BLaER1 treated with 17β-estradiol and CSF1 and Interleukin-3, amounts not matched to agents 10 nM and 100 nM (cell line): ENCODE measurements around the gene SNX12.
A peak's percentile ranks its signal among the peaks of the same experiment; 100 is the strongest.

Experiments used
- H3K27ac ChIP-seq, 11 experiments: shearing (Covaris generic); formaldehyde crosslinking; 2 replicates each; pipeline ENCODE4 v1.8.1; 2022
- H3K27me3 ChIP-seq, 11 experiments: shearing (Covaris generic); formaldehyde crosslinking; 2 replicates each; pipeline ENCODE4 v1.8.1; 2022
- H3K36me3 ChIP-seq, 11 experiments: shearing (Covaris generic); formaldehyde crosslinking; 2 replicates each; pipeline ENCODE4 v1.8.1; 2022
- H3K4me1 ChIP-seq, 10 experiments: shearing (Covaris generic); formaldehyde crosslinking; 2 replicates each; pipeline ENCODE4 v1.8.1; 2022
- H3K4me2 ChIP-seq, 11 experiments: shearing (Covaris generic); formaldehyde crosslinking; 2 replicates each; pipeline ENCODE4 v1.8.1; 2022
- H3K4me3 ChIP-seq, 10 experiments: shearing (Covaris generic); formaldehyde crosslinking; 2 replicates each; pipeline ENCODE4 v1.8.1; 2022
- H3K9ac ChIP-seq, 11 experiments: shearing (Covaris generic); formaldehyde crosslinking; 2 replicates each; pipeline ENCODE4 v1.8.1; 2022
- H3K9me3 ChIP-seq, 11 experiments: shearing (Covaris generic); formaldehyde crosslinking; replicated peaks in 1 of 11; 2 replicates each; pipeline ENCODE4 v1.8.1; 2022
- H4K20me1 ChIP-seq, 11 experiments: shearing (Covaris generic); formaldehyde crosslinking; 2 replicates each; pipeline ENCODE4 v1.8.1; 2022
- Cebpa-rat ChIP-seq, 11 experiments: shearing (Covaris generic); IDR thresholded peaks; 2 replicates each; pipeline ENCODE4 v1.8.1; 2022

SNX12 gene

DNA sequence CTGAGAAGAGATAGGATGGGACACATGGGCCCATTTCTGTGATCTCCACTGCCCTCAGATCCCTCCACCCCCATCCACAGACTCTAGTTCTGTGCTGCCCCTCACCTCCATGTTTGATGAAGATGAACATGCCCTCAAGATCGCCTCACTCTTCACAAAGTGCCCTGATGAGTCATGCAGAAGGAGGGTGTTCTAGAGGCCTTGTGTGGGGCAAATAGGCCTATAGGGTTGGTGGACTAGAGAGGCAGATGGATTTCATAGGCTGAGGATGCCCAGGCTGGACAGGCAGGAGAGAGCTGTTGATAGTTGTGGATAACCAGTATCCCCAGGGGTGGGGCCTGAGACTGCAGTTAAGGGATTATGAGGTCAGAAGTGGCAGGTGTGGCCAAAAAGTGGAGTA is 38.3 kb upstream of the SNX12 start, which contains the start of gene CXorf65:
Gene CXorf65, minus strand, starts transcription at position 314 of the 400 bp plus-strand sequence. Its CDS starts 184 bp downstream, at position 130.
- Histone ChIP-seq H3K4me3 (peak within 1 kb of the TSS in 2 of 10 experiments; percentile 51 to 59; a peak in 1 of 20 replicates), H3K4me1 (peaks cover 87 to 100% (median 95%) of the 10 kb centered on the region in 10 experiments), H3K9me3 (no peaks in the 10 kb centered on the region), H3K27me3 (peaks cover 74 to 100% (median 96%) of the 10 kb centered on the region in 11 experiments), H3K36me3 (no peaks in the 10 kb centered on the region), H3K4me2 (peak within 1 kb of the TSS; percentile 49 to 89 (median 79)), H3K9ac (peak within 1 kb of the TSS in 9 of 11 experiments; percentile 3 to 76 (median 63); a peak in 15 of 22 replicates), H4K20me1 (peaks cover 0 to 4% (median 0%) of the 10 kb centered on the region in 11 experiments; a peak in 1 of 22 replicates), H3K27ac (peak within 1 kb of the TSS in 10 of 11 experiments; percentile 35 to 88 (median 85); a peak in 17 of 22 replicates)
- no peak for TF ChIP-seq Cebpa-rat (IDR thresholded peaks at IDR 0.05)

DNA sequence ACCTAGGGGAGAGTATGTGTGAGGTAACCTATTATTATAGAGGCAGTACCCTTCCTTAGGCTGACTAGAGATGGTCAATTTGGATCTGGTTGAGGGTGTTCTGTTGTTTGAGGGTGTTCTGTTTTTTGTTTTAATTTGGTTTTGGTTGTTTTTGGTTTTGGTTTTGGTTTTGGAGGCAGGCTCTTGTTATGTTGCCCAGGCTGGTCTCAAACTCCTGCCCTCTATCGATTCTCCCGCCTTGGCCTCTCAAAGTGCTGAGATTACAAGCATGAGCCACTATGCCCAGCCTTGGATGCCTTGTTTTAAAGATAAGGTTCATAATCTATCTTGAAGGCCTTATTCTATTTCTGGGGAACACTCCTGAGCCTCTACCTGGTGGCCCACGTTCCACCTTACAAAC is 37.5 kb upstream of the SNX12 start:
- Histone ChIP-seq H3K9me3 (no peaks in the 10 kb centered on the region), H4K20me1 (peaks cover 0 to 4% (median 0%) of the 10 kb centered on the region in 11 experiments; a peak in 1 of 22 replicates), H3K4me1 (peaks cover 87 to 100% (median 94%) of the 10 kb centered on the region in 10 experiments), H3K27ac (peak overlapping the region in 6 of 11 experiments; percentile 56 to 88 (median 85); a peak in 12 of 22 replicates), H3K36me3 (no peaks in the 10 kb centered on the region), H3K4me2 (peak overlapping the region in 10 of 11 experiments; percentile 37 to 89 (median 80); a peak in 16 of 22 replicates), H3K4me3 (no peak overlapping the region), H3K9ac (no peak overlapping the region), H3K27me3 (peaks cover 74 to 100% (median 96%) of the 10 kb centered on the region in 11 experiments)
- TF ChIP-seq Cebpa-rat (IDR thresholded peaks at IDR 0.05): no peak

DNA sequence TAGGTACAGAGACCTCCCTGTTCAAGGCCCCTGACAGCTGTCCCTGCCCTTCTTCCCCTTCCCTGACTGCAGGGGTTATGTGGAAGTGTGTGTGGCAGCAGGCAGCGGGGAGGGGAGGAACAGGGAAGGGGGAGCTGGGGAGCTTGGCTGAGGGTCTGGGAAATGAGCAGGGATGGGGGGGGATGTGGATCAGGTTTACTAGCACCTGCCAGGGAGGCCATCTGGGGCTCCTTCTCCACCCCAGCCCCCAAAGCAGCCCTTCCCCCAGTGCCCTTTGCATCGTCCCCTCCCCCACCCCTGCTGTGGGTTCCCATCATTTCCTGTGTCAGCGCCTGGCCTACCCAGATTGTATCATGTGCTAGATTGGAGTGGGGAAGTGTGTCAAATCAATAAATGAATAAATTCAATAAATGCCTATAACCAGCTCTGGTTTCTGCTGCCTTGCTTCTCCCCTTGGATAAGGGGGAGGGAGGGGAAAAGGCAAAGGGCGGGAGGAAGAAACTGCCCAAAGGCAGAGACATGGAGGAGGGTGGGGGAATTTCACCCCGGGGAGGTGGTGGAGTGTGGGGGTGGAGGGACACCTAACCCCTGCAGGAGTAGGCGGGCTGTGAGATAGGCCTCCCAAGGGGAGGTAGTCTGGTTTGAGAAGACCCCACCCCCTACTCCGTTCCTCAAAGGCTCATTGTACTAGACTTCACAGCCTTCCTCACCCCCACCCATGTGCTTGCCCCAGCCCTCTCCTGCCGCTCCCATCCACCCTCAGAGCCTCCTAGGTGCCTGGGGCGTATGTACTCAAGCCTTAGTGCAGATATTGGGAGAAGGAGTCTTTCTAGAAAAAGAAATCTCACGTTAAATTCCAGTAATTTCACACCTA is 35.2 kb upstream of the SNX12 start:
- Histone ChIP-seq H3K4me2 (peak overlapping the region; percentile 43 to 89 (median 81)), H3K9me3 (no peaks in the 10 kb centered on the region), H3K4me3 (peak overlapping the region in 8 of 10 experiments; percentile 25 to 57 (median 49); a peak in 15 of 20 replicates), H3K27ac (peak overlapping the region; percentile 70 to 88 (median 85); a peak in 21 of 22 replicates), H3K9ac (peak overlapping the region; percentile 52 to 79 (median 72); a peak in 19 of 22 replicates), H3K36me3 (no peaks in the 10 kb centered on the region), H4K20me1 (peaks cover 0 to 11% (median 0%) of the 10 kb centered on the region in 11 experiments; a peak in 3 of 22 replicates), H3K27me3 (peaks cover 71 to 100% (median 95%) of the 10 kb centered on the region in 11 experiments), H3K4me1 (peaks cover 68 to 90% (median 82%) of the 10 kb centered on the region in 10 experiments)
- no peak for TF ChIP-seq Cebpa-rat (IDR thresholded peaks at IDR 0.05)

DNA sequence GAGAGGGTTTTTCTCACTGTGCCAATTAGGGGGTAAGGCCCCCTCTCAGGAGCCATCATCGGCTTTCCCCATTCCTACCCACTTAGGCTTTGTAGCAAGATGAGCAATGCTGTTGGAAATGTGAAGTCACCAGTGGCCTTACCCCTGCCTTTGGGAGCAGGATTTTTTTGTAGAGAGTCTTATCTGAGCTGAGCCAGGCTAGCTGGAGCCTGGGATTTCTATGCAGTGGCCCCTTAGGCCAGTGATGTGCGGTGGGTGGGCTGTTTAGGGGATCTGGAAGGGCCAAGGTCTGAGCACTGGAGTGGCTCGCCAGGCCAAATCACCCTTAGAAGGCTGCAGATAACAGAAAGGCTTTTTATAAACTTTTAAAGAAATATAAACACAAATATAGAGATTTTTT is 34.2 kb upstream of the SNX12 start:
- TF ChIP-seq Cebpa-rat (IDR thresholded peaks at IDR 0.05): no peak
- Histone ChIP-seq H3K4me2 (peak overlapping the region in 9 of 11 experiments; percentile 5 to 83 (median 65); a peak in 13 of 22 replicates), H3K4me1 (peaks cover 65 to 90% (median 80%) of the 10 kb centered on the region in 10 experiments)

GRCh38 chrX:71100581-71101505 is 32.7 kb upstream of the SNX12 start:
- TF ChIP-seq Cebpa-rat (IDR thresholded peaks at IDR 0.05): no peak
- Histone ChIP-seq H3K27ac (peak overlapping the region in 3 of 11 experiments; percentile 13 to 88 (median 87); a peak in 2 of 22 replicates), H3K9me3 (no peaks in the 10 kb centered on the region), H3K9ac (peak overlapping the region in 1 of 11 experiments; percentile 9; a peak in 2 of 22 replicates), H3K4me3 (no peak overlapping the region), H3K36me3 (no peaks in the 10 kb centered on the region), H3K4me2 (peak overlapping the region in 2 of 11 experiments; percentile 6 to 83; a peak in 3 of 22 replicates), H3K27me3 (peaks cover 80 to 99% (median 94%) of the 10 kb centered on the region in 11 experiments), H3K4me1 (peaks cover 52 to 75% (median 66%) of the 10 kb centered on the region in 10 experiments), H4K20me1 (peaks cover 0 to 16% (median 0%) of the 10 kb centered on the region in 11 experiments; a peak in 6 of 22 replicates)

More for the DNA sequence above, 34.2 kb upstream of the SNX12 start:
- peaks cover 71 to 100% (median 95%) of the 10 kb centered on the region in 11 experiments for H3K27me3 ChIP-seq
- peaks cover 0 to 16% (median 0%) of the 10 kb centered on the region in 11 experiments; a peak in 5 of 22 replicates for H4K20me1 ChIP-seq
- peak overlapping the region in 10 of 11 experiments; percentile 70 to 88 (median 85); a peak in 17 of 22 replicates for H3K27ac ChIP-seq
- H3K4me3 ChIP-seq: no peak overlapping the region
- H3K9ac ChIP-seq: peak overlapping the region in 8 of 11 experiments; percentile 8 to 79 (median 72); a peak in 7 of 22 replicates
- H3K9me3 ChIP-seq: no peaks in the 10 kb centered on the region
- H3K36me3 ChIP-seq: no peaks in the 10 kb centered on the region

- no peak for TF ChIP-seq Cebpa-rat (IDR thresholded peaks at IDR 0.05)
- H4K20me1 ChIP-seq: peaks cover 0 to 16% (median 0%) of the 10 kb centered on the region in 11 experiments; a peak in 6 of 22 replicates
- H3K9me3 ChIP-seq: no peaks in the 10 kb centered on the region
- H3K4me1 ChIP-seq: peaks cover 46 to 70% (median 60%) of the 10 kb centered on the region in 10 experiments
- H3K4me2 ChIP-seq: peak overlapping the region in 3 of 11 experiments; percentile 1 to 84 (median 82); a peak in 2 of 22 replicates
- H3K36me3 ChIP-seq: no peaks in the 10 kb centered on the region
- no peak overlapping the region for H3K9ac ChIP-seq
- H3K4me3 ChIP-seq: no peak overlapping the region
- peaks cover 86 to 98% (median 95%) of the 10 kb centered on the region in 11 experiments for H3K27me3 ChIP-seq
- H3K27ac ChIP-seq: no peak overlapping the region
Measured at GRCh38 chrX:71099736-71100135, 31.6 kb upstream of the SNX12 start.

DNA sequence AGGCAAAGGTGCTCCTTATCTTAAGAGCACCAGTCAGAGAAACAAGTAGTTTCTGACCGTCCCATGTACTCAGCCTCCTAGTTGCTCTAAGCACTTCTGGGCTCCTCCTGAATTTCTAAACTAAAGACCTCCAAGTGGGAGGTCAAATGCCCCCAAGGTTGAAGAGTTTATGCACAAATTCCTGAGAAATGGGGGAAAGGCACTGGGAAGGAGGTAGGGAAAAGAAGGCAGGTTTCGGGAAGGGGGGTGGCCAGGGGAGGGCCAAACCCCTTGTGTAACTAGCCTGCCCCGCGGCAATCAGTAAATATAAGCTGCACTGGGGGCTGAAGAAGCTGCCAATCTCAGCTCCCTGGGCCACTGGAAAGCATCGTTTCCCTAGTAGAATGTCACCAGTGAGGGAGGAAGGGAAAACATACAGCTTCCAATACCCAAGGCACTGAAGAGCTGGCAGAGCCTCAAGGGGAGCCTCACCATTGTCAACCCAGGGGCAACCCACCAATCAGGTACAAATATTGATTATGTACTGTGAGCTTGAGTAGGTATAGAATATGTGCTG is 30.9 kb upstream of the SNX12 start:
- H3K4me3 ChIP-seq: no peak overlapping the region
- H3K27ac ChIP-seq: no peak overlapping the region
- H4K20me1 ChIP-seq: peaks cover 0 to 16% (median 0%) of the 10 kb centered on the region in 11 experiments; a peak in 6 of 22 replicates
- H3K9ac ChIP-seq: peak overlapping the region in 2 of 11 experiments; percentile 1 to 7; a peak in 2 of 22 replicates
- H3K4me2 ChIP-seq: peak overlapping the region in 10 of 11 experiments; percentile 1 to 88 (median 40); a peak in 16 of 22 replicates
- TF ChIP-seq Cebpa-rat (IDR thresholded peaks at IDR 0.05): no peak
- peaks cover 44 to 65% (median 57%) of the 10 kb centered on the region in 10 experiments for H3K4me1 ChIP-seq
- no peaks in the 10 kb centered on the region for H3K9me3 ChIP-seq
- H3K27me3 ChIP-seq: peaks cover 85 to 98% (median 94%) of the 10 kb centered on the region in 11 experiments
- H3K36me3 ChIP-seq: no peaks in the 10 kb centered on the region
